B cell (primary cell): ENCODE results near the gene TPST2. TPM values are rescaled to one million over a fixed set of nuclear protein-coding genes. Genes with fewer than 3 reads are reported as not detected.

Experiments used
- ATAC-seq: fragments of 200-7000 bp; cut with Tn5 transposase; one replicate; pipeline ENCODE4 v1.10.0; 2021; ENCODE audit warnings: low read depth, mild to moderate bottlenecking, moderate number of reproducible peaks, moderate library complexity
- CTCF ChIA-PET: fragments of 350-600 bp; sonication (Branson Sonifier 250); formaldehyde crosslinking; loops from one replicate; lab custom pipeline; 2021; ENCODE audit warnings: antibody characterized with exemption, inconsistent platforms; lab: Charles Lee
- POLR2A ChIA-PET: fragments of 350-600 bp; sonication (Branson Sonifier 250); formaldehyde crosslinking; loops from one replicate; lab custom pipeline; 2021; ENCODE audit warnings: antibody characterized with exemption; lab: Charles Lee
- DNase-seq: peaks from one replicate; pipeline ENCODE4 v3.0.0; 2013
- H2AFZ ChIP-seq: 2 replicates; pipeline ENCODE4 v1.6.1; 2012; ENCODE audit warnings: mild to moderate bottlenecking, low read depth, low read length; ENCODE audit not compliant: insufficient read depth, poor library complexity, severe bottlenecking
- H3K27ac ChIP-seq, 2 donors: 1 replicate in 1 of 2; 2 replicates in 1 of 2; pipeline ENCODE4 v1.5.1; 2012 to 2013; ENCODE audit warnings: low read length in 2 of 2, mild to moderate bottlenecking in 2 of 2, moderate library complexity in 1 of 2
- H3K27me3 ChIP-seq, 4 experiments: fragments of 200-600 bp in 1 of 4; sonication (generic) in 1 of 4; replicated peaks in 1 of 4; 1 replicate in 2 of 4; 2 replicates in 2 of 4; pipeline versions ENCODE4 v1.6.1 to v1.7.0; 2013 to 2016; ENCODE audit warnings: low read length in 3 of 4, mild to moderate bottlenecking in 2 of 4, mixed read lengths in 1 of 4, moderate library complexity in 1 of 4; ENCODE audit not compliant: insufficient read depth in 4 of 4, control insufficient read depth in 3 of 4; ENCODE audit errors: control extremely low read depth in 1 of 4
- H3K36me3 ChIP-seq, 2 experiments: replicated peaks in 1 of 2; 1 replicate in 1 of 2; 2 replicates in 1 of 2; pipeline versions ENCODE4 v1.6.1 to v1.7.1; 2013; ENCODE audit warnings: low read length in 1 of 2; ENCODE audit not compliant: insufficient read depth in 2 of 2, control insufficient read depth in 1 of 2; ENCODE audit errors: control extremely low read depth in 1 of 2, extremely low read depth in 1 of 2
- H3K4me1 ChIP-seq, 2 donors: fragments of 200-600 bp in 1 of 2; sonication (generic) in 1 of 2; 1 replicate in 1 of 2; 2 replicates in 1 of 2; pipeline versions ENCODE4 v1.5.1 to v1.6.1; 2013 to 2017; ENCODE audit warnings: low read length in 2 of 2; ENCODE audit not compliant: control insufficient read depth in 2 of 2, insufficient read depth in 2 of 2
- H3K4me2 ChIP-seq: replicated peaks from 2 replicates; pipeline ENCODE3; 2012; ENCODE audit warnings: mild to moderate bottlenecking, low read depth, low read length; ENCODE audit not compliant: poor library complexity, severe bottlenecking
- H3K4me3 ChIP-seq, 5 experiments: fragments of 200-600 bp in 1 of 5; sonication (generic) in 1 of 5; 1 replicate in 3 of 5; 2 replicates in 2 of 5; pipeline versions ENCODE4 v1.5.1 to v1.7.0; 2011 to 2016; ENCODE audit warnings: low read length in 4 of 5, mild to moderate bottlenecking in 4 of 5, low read depth in 2 of 5, control low read depth in 1 of 5, moderate library complexity in 1 of 5; ENCODE audit not compliant: insufficient read depth in 1 of 5; ENCODE audit errors: control extremely low read depth in 1 of 5, extremely low read depth in 1 of 5
- H3K79me2 ChIP-seq: fragments of 200-600 bp; sonication (generic); one replicate; pipeline ENCODE4 v1.6.0; 2016; ENCODE audit warnings: low read length; ENCODE audit not compliant: control insufficient read depth, insufficient read depth
- H3K9ac ChIP-seq: fragments of 200-600 bp; sonication (generic); 2 replicates; pipeline ENCODE4 v1.6.1; 2017; ENCODE audit warnings: mild to moderate bottlenecking, low read length, moderate library complexity
- H3K9me3 ChIP-seq, 3 donors: one replicate each; pipeline versions ENCODE4 v1.6.1 to v1.7.1; 2013; ENCODE audit warnings: low read length in 2 of 3; ENCODE audit not compliant: control insufficient read depth in 2 of 3, insufficient read depth in 1 of 3; ENCODE audit errors: control extremely low read depth in 1 of 3
- H4K20me1 ChIP-seq: 2 replicates; pipeline ENCODE4 v1.6.0; 2012; ENCODE audit warnings: mild to moderate bottlenecking, low read length; ENCODE audit not compliant: insufficient read depth, control insufficient read depth, poor library complexity, severe bottlenecking
- H3K27ac Mint-ChIP-seq: one replicate; pipeline ENCODE4 v1.8.0; 2021; ENCODE audit warnings: mixed read lengths
- H3K27me3 Mint-ChIP-seq: one replicate; pipeline ENCODE4 v1.8.0; 2021; ENCODE audit warnings: mixed read lengths
- H3K4me1 Mint-ChIP-seq: one replicate; pipeline ENCODE4 v1.8.0; 2021; ENCODE audit warnings: mixed read lengths
- H3K4me3 Mint-ChIP-seq: one replicate; pipeline ENCODE4 v1.8.0; 2021; ENCODE audit warnings: mixed read lengths
- H3K9me3 Mint-ChIP-seq: one replicate; pipeline ENCODE4 v1.8.0; 2022; ENCODE audit warnings: mixed read lengths; ENCODE audit not compliant: insufficient read depth
- CTCF ChIP-seq: fragments of 200-600 bp; IDR thresholded peaks from one replicate; pipeline ENCODE4 v1.8.0; 2022; ENCODE audit warnings: antibody characterized with exemption, mild to moderate bottlenecking
- EZH2 ChIP-seq: IDR thresholded peaks from 2 replicates; pipeline ENCODE4 v1.6.1; 2012; ENCODE audit warnings: borderline replicate concordance, low read depth, mild to moderate bottlenecking, moderate library complexity, low read length; ENCODE audit not compliant: insufficient read depth, poor library complexity, severe bottlenecking
- WGBS: methylation state at CpG from one replicate; pipeline ENCODE4 v1.1.5; 2013; ENCODE audit warnings: missing lambda C conversion rate; ENCODE audit not compliant: insufficient coverage; 5-methylcytosine and 5-hydroxymethylcytosine counted together
- intact Hi-C: fragments of 100-400 bp; cut with micrococcal nuclease; formaldehyde crosslinking; loops from one replicate; pipeline ENCODE4 v1.10.0; 2022
- polyA plus RNA-seq: library from polyadenylated mRNA; depleted of rRNA; stranded (reverse); fragments of >200 nt; gene quantifications from 2 replicates; pipeline ENCODE4 v1.2.3, GENCODE V29; 2012
- total RNA-seq, 2 donors: library from RNA; stranded (reverse); fragments of 120-200 nt in 1 of 2; gene quantifications; 1 replicate in 1 of 2; 2 replicates in 1 of 2; pipeline versions ENCODE4 v1.2.3 to v1.2.4, GENCODE V29; 2013 to 2022

Gene TPST2
- total and polyA plus RNA-seq, 2 donors (not counting 1 experiment from before 2014, with no cell fraction given): 16.6 to 43.1 TPM

- peaks cover 56% of the 10 kb centered on the region for H3K4me1 Mint-ChIP-seq
- no peak for TF ChIP-seq EZH2
- TF ChIP-seq CTCF: no peak
- intact Hi-C loops: no loop called here
- no peaks in the 10 kb centered on the region for H3K9me3 Mint-ChIP-seq
- CTCF ChIA-PET: no interaction called here
- Histone ChIP-seq H3K4me2 (peak overlapping the region; percentile 36), H2AFZ (peak overlapping the region; percentile 52), H3K79me2 (peaks cover 42% of the 10 kb centered on the region), H3K4me1 (peaks cover 17 to 29% of the 10 kb centered on the region in 2 donors), H3K36me3 (no peaks in the 10 kb centered on the region), H4K20me1 (no peaks in the 10 kb centered on the region), H3K4me3 (no peak overlapping the region), H3K9me3 (no peaks in the 10 kb centered on the region), H3K27ac (peak overlapping the region in 1 of 2 donors; percentile 67), H3K9ac (no peak overlapping the region), H3K27me3 (no peaks in the 10 kb centered on the region)
- ATAC-seq (no peak), DNase-seq (no peak)
- H3K27me3 Mint-ChIP-seq: no peaks in the 10 kb centered on the region
- POLR2A ChIA-PET: no interaction called here
- H3K4me3 Mint-ChIP-seq: no peak overlapping the region
- peak overlapping the region; percentile 70 for H3K27ac Mint-ChIP-seq
- 71% methylated on average over 4 of the region's 7 CpGs for WGBS
Observed at GRCh38 chr22:26574001-26574723, 15.8 kb downstream of the TPST2 start.

DNA sequence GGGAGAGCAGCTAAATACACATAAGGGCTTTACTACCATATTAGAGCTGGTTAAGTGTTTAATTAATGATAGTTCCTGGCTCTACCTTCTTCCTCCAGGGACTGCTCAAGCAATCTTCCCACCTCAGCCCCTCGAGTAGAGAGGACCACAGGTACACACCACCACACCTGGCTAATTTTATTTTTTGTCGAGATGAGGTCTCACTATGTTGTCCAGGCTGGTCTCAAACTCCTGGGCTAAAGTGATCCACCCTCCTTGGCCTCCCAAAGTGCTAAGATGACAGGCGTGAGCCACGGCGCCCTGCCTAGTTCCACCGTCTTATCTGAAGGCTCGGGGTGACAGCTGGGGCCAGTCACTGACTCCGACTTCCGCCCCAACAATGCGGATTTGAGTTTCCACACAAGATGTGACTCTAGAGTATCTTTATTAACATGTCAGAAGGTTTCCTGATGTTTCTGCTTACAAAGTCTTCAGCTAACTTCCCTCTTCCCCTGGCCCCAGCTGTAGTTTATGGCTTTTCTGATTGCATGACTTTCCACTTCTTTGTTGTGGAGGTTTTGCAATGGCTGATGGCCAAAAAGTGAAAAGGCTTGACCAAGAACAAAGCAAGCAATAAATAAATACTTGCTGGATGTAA is 16.8 kb downstream of the TPST2 start:
- peak overlapping the region; percentile 54 to 67 for H3K27ac ChIP-seq
- Mint-ChIP-seq H3K9me3 (no peaks in the 10 kb centered on the region), H3K4me3 (peak overlapping the region; percentile 50), H3K4me1 (peaks cover 53% of the 10 kb centered on the region), H3K27ac (peak overlapping the region; percentile 70), H3K27me3 (no peaks in the 10 kb centered on the region)
- CTCF ChIA-PET: no interaction called here
- H3K4me1 ChIP-seq: peaks cover 13 to 20% of the 10 kb centered on the region in 2 donors
- POLR2A ChIA-PET: no interaction called here
- H4K20me1 ChIP-seq: no peaks in the 10 kb centered on the region
- peak overlapping the region; percentile 36 for H3K4me2 ChIP-seq
- no peak overlapping the region for H3K9ac ChIP-seq
- peaks cover 52% of the 10 kb centered on the region for H3K79me2 ChIP-seq
- 20% methylated on average over 10 of the region's 10 CpGs for WGBS
- H2AFZ ChIP-seq: peak overlapping the region; percentile 52
- no peak overlapping the region for H3K4me3 ChIP-seq
- H3K9me3 ChIP-seq: no peaks in the 10 kb centered on the region
- intact Hi-C loops: no loop called here
- ATAC-seq (no peak), DNase-seq (peak; percentile 29)
- no peak for TF ChIP-seq EZH2
- no peak for TF ChIP-seq CTCF
- no peaks in the 10 kb centered on the region for H3K27me3 ChIP-seq
- no peaks in the 10 kb centered on the region for H3K36me3 ChIP-seq
